Neuronal stem cell (in vitro differentiated cells): Measurements from ENCODE around the gene CAST.

Experiments used
- DNase-seq: peaks from one replicate; pipeline ENCODE4 v3.0.0-alpha.2; 2013; ENCODE audit warnings: low spot score
- H2AFZ ChIP-seq: one replicate; pipeline ENCODE4 v1.6.1; 2013; ENCODE audit warnings: mild to moderate bottlenecking, low read length, inconsistent platforms
- H2AK5ac ChIP-seq: 2 replicates; pipeline ENCODE4 v1.6.1; 2013; ENCODE audit warnings: low read depth, mild to moderate bottlenecking, inconsistent platforms, low read length, moderate library complexity, mixed read lengths
- H2BK120ac ChIP-seq: 2 replicates; pipeline ENCODE4 v1.6.1; 2013; ENCODE audit warnings: low read depth, mild to moderate bottlenecking, inconsistent platforms, low read length, moderate library complexity, mixed read lengths
- H2BK12ac ChIP-seq: one replicate; pipeline ENCODE4 v1.6.1; 2013; ENCODE audit warnings: low read length, inconsistent platforms
- H2BK15ac ChIP-seq: 2 replicates; pipeline ENCODE4 v1.6.1; 2013; ENCODE audit warnings: mild to moderate bottlenecking, low read length, inconsistent platforms, mixed read lengths
- H2BK5ac ChIP-seq: one replicate; pipeline ENCODE4 v1.6.1; 2013; ENCODE audit warnings: inconsistent platforms, mild to moderate bottlenecking, low read length, moderate library complexity
- H3K14ac ChIP-seq: one replicate; pipeline ENCODE4 v1.6.1; 2013; ENCODE audit warnings: low read length, inconsistent platforms
- H3K18ac ChIP-seq: 2 replicates; pipeline ENCODE4 v1.6.1; 2013; ENCODE audit warnings: low read length, inconsistent platforms
- H3K23ac ChIP-seq: 2 replicates; pipeline ENCODE4 v1.6.1; 2013; ENCODE audit warnings: low read depth, mild to moderate bottlenecking, mixed read lengths, low read length, inconsistent platforms; ENCODE audit not compliant: poor library complexity
- H3K27ac ChIP-seq: replicated peaks from 3 replicates; pipeline ENCODE4 v1.5.1; 2013; ENCODE audit warnings: low read length, inconsistent platforms
- H3K27me3 ChIP-seq, 3 experiments: 2 replicates each; pipeline ENCODE4 v1.6.1; 2013; ENCODE audit warnings: low read length in 3 of 3, mild to moderate bottlenecking in 2 of 3, inconsistent platforms in 1 of 3, low read depth in 1 of 3, mixed read lengths in 1 of 3, moderate library complexity in 1 of 3; ENCODE audit not compliant: control insufficient read depth in 3 of 3, insufficient read depth in 3 of 3
- H3K36me3 ChIP-seq, 2 donors: replicated peaks in 1 of 2; 2 replicates each; pipeline ENCODE4 v1.6.1; 2013; ENCODE audit warnings: low read length in 2 of 2; ENCODE audit not compliant: control insufficient read depth in 2 of 2, insufficient read depth in 2 of 2
- H3K4ac ChIP-seq: 2 replicates; pipeline ENCODE4 v1.6.1; 2013; ENCODE audit warnings: inconsistent platforms, mild to moderate bottlenecking, low read length, moderate library complexity
- H3K4me1 ChIP-seq, 2 donors: 1 replicate in 1 of 2; 2 replicates in 1 of 2; pipeline ENCODE4 v1.6.1; 2013; ENCODE audit warnings: low read length in 2 of 2, low read depth in 1 of 2; ENCODE audit not compliant: control insufficient read depth in 2 of 2, insufficient read depth in 1 of 2
- H3K4me2 ChIP-seq: one replicate; pipeline ENCODE4 v1.6.1; 2013; ENCODE audit warnings: mild to moderate bottlenecking, low read length, inconsistent platforms; ENCODE audit not compliant: insufficient read depth, poor library complexity, severe bottlenecking
- H3K4me3 ChIP-seq, 2 donors: 2 replicates each; pipeline ENCODE4 v1.5.1; 2013; ENCODE audit warnings: low read length in 2 of 2, mild to moderate bottlenecking in 2 of 2, inconsistent platforms in 1 of 2, moderate library complexity in 1 of 2
- H3K79me1 ChIP-seq: one replicate; pipeline ENCODE4 v1.6.1; 2013; ENCODE audit warnings: low read depth, mild to moderate bottlenecking, inconsistent platforms, low read length, moderate library complexity
- H3K9ac ChIP-seq: one replicate; pipeline ENCODE4 v1.6.1; 2013; ENCODE audit warnings: mild to moderate bottlenecking, low read depth, low read length, inconsistent platforms; ENCODE audit not compliant: poor library complexity
- H3K9me3 ChIP-seq, 2 donors: replicated peaks in 1 of 2; 2 replicates each; pipeline versions ENCODE3 to v1.6.1; 2013; ENCODE audit warnings: low read length in 2 of 2, mild to moderate bottlenecking in 2 of 2, inconsistent platforms in 1 of 2, low read depth in 1 of 2, mixed read lengths in 1 of 2, moderate library complexity in 1 of 2; ENCODE audit not compliant: control insufficient read depth in 2 of 2, insufficient read depth in 1 of 2
- H4K8ac ChIP-seq: one replicate; pipeline ENCODE4 v1.6.1; 2013; ENCODE audit warnings: low read depth, mild to moderate bottlenecking, inconsistent platforms, low read length, moderate library complexity
- H4K91ac ChIP-seq: one replicate; pipeline ENCODE4 v1.6.1; 2013; ENCODE audit warnings: low read length, low read depth, mild to moderate bottlenecking, inconsistent platforms; ENCODE audit not compliant: poor library complexity
- WGBS, 2 donors: extraction: QIAGEN DNeasy Blood & Tissue Kit; methylation state at CpG; one replicate each; pipeline ENCODE4 v1.1.7; 2013; ENCODE audit warnings: missing lambda C conversion rate in 2 of 2, mixed read lengths in 1 of 2; ENCODE audit not compliant: insufficient read length in 2 of 2, insufficient replicate concordance in 1 of 2; ENCODE audit errors: extremely low coverage in 2 of 2; 5-methylcytosine and 5-hydroxymethylcytosine counted together

The CAST gene

DNA sequence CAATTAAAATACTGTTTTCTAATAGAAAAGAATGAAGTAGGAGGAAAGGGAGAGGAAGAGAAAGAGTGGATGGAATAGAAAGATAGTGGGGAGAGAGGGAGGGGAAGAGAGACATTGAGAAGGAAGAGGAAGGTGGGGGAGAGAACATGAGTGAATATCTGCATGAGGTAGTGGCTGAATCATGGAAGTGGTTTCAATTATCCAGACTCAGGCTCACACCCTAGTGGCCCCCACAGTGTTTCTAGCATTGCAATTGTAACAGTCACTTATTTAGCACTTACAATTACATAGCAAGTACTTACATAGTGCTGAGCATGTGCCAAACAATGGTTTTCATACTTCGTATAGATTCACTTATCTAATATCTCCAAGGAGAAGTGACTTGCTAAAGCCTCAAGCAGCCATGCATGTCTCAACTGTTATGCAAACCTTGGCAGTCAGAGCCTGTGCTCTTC is 72.7 kb downstream of the CAST start:
- Histone ChIP-seq H3K4ac (no peak overlapping the region), H3K27ac (no peak overlapping the region), H3K4me2 (no peak overlapping the region), H2BK15ac (no peak overlapping the region), H3K18ac (no peak overlapping the region), H2BK5ac (no peak overlapping the region), H3K36me3 (peaks cover 0 to 30% of the 10 kb centered on the region in 2 donors), H4K91ac (no peak overlapping the region), H2AK5ac (no peak overlapping the region), H3K79me1 (no peaks in the 10 kb centered on the region), H2BK12ac (no peak overlapping the region), H3K14ac (no peak overlapping the region), H3K27me3 (no peaks in the 10 kb centered on the region), H3K9me3 (peaks cover 0 to 2% of the 10 kb centered on the region in 2 donors), H3K4me1 (peaks cover 1 to 3% of the 10 kb centered on the region in 2 donors), H4K8ac (no peak overlapping the region), H2BK120ac (no peak overlapping the region), H2AFZ (no peak overlapping the region), H3K4me3 (no peak overlapping the region), H3K9ac (no peak overlapping the region), H3K23ac (no peak overlapping the region)
- no peak for DNase-seq
- no CpG with 5 or more reads among the region's 1 CpG for WGBS, 2 donors

DNA sequence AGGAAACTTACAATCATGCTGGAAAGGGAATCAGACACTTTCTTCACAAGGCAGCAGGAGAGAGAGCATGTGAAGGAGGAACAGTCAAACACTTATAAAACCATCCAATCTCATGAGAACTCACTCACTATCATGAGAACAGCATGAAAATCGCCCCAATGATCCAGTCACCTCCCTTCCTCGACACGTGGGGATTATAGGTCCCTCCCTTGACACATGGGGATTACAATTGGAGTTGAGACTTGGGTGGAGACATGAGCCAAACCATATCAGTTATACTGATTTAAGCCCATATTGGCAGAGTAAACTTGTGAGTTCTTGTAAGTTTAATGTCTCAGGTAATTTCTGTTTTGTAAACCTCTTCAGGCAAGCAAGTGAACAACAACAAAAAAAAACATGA is 74.8 kb downstream of the CAST start:
- H2AFZ ChIP-seq: no peak overlapping the region

DNA sequence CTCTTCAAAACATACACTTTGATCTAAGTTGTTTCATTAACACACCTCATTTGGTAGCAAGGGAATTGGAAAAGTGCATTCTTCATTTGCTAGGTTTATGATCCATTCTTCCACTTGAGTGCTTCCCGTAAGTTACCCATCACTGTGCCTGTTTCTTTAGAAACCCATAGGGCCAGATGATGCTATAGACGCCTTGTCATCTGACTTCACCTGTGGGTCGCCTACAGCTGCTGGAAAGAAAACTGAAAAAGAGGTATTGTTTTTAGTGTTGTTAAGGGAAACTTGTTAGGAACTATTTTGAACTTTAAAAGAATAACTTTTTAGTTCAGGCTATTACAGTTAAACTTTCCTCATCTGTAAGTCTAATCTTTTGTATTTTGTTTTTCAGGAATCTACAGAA is 78.9 kb downstream of the CAST start:
- no peak overlapping the region for H2BK12ac ChIP-seq
- no peak overlapping the region for H3K4me3 ChIP-seq
- peaks cover 0 to 3% of the 10 kb centered on the region in 2 donors for H3K4me1 ChIP-seq
- no peak overlapping the region for H2BK15ac ChIP-seq
- H3K79me1 ChIP-seq: no peaks in the 10 kb centered on the region
- no peak for DNase-seq
- H3K27me3 ChIP-seq: no peaks in the 10 kb centered on the region
- no peak overlapping the region for H3K18ac ChIP-seq
- no CpG with 5 or more reads among the region's 3 CpGs for whole genome bisulfite sequencing, 2 donors
- no peak overlapping the region for H2BK5ac ChIP-seq
- H3K14ac ChIP-seq: no peak overlapping the region
- H2BK120ac ChIP-seq: no peak overlapping the region
- no peak overlapping the region for H2AK5ac ChIP-seq
- no peak overlapping the region for H3K23ac ChIP-seq
- no peak overlapping the region for H4K91ac ChIP-seq
- H2AFZ ChIP-seq: no peak overlapping the region
- no peak overlapping the region for H3K4ac ChIP-seq
- H3K9ac ChIP-seq: no peak overlapping the region
- H3K27ac ChIP-seq: no peak overlapping the region
- no peak overlapping the region for H4K8ac ChIP-seq
- peaks cover 0 to 2% of the 10 kb centered on the region in 2 donors for H3K9me3 ChIP-seq
- peaks cover 5 to 91% of the 10 kb centered on the region in 2 donors for H3K36me3 ChIP-seq
- no peak overlapping the region for H3K4me2 ChIP-seq

More for the DNA sequence above, 74.8 kb downstream of the CAST start:
- Histone ChIP-seq H3K4me2 (no peak overlapping the region), H3K4me1 (peaks cover 1 to 3% of the 10 kb centered on the region in 2 donors), H2AK5ac (no peak overlapping the region), H2BK120ac (no peak overlapping the region), H2BK12ac (no peak overlapping the region), H4K91ac (no peak overlapping the region), H3K14ac (no peak overlapping the region), H3K18ac (no peak overlapping the region), H3K36me3 (peaks cover 2 to 50% of the 10 kb centered on the region in 2 donors), H3K79me1 (no peaks in the 10 kb centered on the region), H3K4me3 (no peak overlapping the region), H2BK15ac (no peak overlapping the region), H3K9ac (no peak overlapping the region), H2BK5ac (no peak overlapping the region), H3K23ac (no peak overlapping the region), H3K4ac (no peak overlapping the region), H4K8ac (no peak overlapping the region), H3K27ac (no peak overlapping the region), H3K9me3 (peaks cover 0 to 2% of the 10 kb centered on the region in 2 donors), H3K27me3 (no peaks in the 10 kb centered on the region)
- no CpG with 5 or more reads among the region's 3 CpGs for WGBS, 2 donors
- no peak for DNase-seq

DNA sequence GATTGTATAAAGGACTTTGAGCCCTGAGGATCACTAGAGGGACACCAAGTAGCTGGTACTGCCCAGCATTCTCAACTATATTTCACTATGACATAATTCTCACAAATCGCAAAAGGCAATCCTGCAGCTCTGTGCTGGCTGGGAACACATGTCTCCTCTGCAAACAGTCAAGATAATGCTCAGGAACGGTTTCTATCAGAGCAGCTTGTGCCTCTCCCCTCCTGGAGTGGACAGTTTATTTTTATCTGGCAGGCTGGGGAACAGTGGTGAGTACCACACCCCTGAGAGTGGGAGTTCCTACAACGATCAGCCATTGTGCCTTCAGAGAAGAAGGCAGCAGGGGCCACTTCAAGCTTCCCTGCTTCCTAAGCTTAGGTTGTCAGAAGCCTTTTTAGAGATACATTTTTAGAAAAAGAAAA is 79.7 kb downstream of the CAST start:
- no peak overlapping the region for H3K14ac ChIP-seq
- no peak overlapping the region for H3K23ac ChIP-seq
- no peak overlapping the region for H4K8ac ChIP-seq
- peaks cover 5 to 97% of the 10 kb centered on the region in 2 donors for H3K36me3 ChIP-seq
- no peak overlapping the region for H3K27ac ChIP-seq
- H3K4me3 ChIP-seq: no peak overlapping the region
- H2BK5ac ChIP-seq: no peak overlapping the region
- H2BK12ac ChIP-seq: no peak overlapping the region
- WGBS, 2 donors: no CpG with 5 or more reads among the region's 3 CpGs
- H3K27me3 ChIP-seq: no peaks in the 10 kb centered on the region
- no peak overlapping the region for H3K18ac ChIP-seq
- H2BK15ac ChIP-seq: no peak overlapping the region
- no peak overlapping the region for H4K91ac ChIP-seq
- no peak overlapping the region for H2BK120ac ChIP-seq
- H3K9me3 ChIP-seq: peaks cover 0 to 2% of the 10 kb centered on the region in 2 donors
- DNase-seq: no peak
- peaks cover 0 to 3% of the 10 kb centered on the region in 2 donors for H3K4me1 ChIP-seq
- H2AK5ac ChIP-seq: no peak overlapping the region
- no peaks in the 10 kb centered on the region for H3K79me1 ChIP-seq
- no peak overlapping the region for H3K9ac ChIP-seq
- no peak overlapping the region for H2AFZ ChIP-seq
- no peak overlapping the region for H3K4me2 ChIP-seq
- no peak overlapping the region for H3K4ac ChIP-seq
